NCI-H1417 (cell line): ENCODE results near the gene CELA1.

Experiments
- DNase-seq, 3 experiments: peaks; one replicate each; lab custom pipeline; 2025; lab: John Stamatoyannopoulos, UW

The CELA1 gene

DNA sequence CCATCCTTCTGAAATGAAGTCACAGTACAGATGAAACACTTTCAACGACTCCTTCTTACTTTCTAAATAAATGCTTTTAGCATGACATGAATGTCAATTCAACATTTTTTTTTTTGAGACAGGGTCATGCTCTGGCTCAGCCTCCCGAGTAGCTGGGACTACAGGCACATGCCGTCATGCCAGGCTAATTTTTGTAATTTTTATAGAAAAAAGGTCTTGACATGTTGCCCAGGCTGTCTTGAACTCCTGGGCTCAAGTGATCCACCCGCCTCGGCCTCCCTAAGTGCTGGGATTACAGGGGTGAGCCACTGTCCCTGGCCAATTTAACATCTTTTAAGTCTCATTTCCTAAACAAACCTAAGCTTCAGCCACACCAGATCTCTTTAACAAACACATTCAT lies 28.4 kb upstream of the CELA1 start:
- no peak for DNase-seq

DNA sequence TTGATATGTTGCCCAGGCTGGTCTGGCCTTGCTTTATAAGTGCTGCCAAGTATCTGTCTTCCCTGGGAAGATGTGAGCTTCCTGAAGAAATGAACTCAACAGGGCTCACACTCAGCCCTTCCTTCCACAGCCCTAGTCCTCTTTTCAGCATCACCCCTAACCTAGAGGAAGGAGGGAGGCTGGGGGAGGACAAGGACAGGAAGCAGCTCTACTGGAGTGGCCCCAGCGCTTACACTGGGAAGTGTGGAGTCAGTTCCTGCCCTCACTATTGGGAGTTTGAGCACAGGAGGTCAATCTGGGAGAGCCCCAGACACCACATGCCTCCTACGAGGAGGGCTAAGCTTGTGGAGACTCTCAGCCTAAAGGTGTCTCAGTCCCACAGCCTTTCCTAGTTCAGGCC lies 27.9 kb upstream of the CELA1 start:
- no peak for DNase-seq

DNA sequence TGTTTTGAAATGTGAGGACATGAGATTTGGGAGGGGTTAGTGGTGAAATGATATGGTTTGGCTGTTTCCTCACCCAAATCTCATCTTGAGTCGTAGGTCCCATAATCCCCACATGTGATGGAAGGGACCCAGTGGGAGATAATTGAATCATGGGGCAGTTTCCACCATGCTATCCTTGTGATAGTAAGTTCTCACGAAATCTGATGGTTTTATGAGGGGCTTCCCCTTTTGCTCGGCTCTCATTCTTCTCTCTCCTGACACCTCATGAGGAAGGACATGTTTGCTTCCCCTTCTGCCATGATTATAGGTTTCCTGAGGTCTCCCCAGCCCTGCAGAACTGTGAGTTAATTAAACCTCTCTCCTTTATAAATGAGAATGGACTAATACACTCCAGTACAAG lies 26.7 kb upstream of the CELA1 start:
- DNase-seq: no peak

DNA sequence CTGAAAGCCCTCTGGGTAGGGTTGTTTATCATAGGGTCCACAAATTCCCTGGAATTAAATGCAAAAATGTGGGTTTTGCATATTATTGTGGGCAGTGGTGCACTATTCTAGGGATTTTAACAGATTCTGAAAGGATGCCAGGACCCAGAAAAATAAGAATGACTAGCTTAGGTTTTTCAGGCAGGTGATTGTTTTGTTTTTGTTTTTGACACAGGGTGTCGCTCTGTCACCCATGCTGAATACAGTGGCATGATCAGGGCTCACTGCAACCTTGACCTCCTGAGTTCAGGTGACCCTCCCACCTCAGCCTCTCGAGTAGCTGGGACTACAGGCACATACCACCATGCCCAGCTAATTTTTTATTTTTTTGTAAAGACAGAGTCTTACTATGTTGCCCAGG lies 25.5 kb upstream of the CELA1 start:
- no peak for DNase-seq

DNA sequence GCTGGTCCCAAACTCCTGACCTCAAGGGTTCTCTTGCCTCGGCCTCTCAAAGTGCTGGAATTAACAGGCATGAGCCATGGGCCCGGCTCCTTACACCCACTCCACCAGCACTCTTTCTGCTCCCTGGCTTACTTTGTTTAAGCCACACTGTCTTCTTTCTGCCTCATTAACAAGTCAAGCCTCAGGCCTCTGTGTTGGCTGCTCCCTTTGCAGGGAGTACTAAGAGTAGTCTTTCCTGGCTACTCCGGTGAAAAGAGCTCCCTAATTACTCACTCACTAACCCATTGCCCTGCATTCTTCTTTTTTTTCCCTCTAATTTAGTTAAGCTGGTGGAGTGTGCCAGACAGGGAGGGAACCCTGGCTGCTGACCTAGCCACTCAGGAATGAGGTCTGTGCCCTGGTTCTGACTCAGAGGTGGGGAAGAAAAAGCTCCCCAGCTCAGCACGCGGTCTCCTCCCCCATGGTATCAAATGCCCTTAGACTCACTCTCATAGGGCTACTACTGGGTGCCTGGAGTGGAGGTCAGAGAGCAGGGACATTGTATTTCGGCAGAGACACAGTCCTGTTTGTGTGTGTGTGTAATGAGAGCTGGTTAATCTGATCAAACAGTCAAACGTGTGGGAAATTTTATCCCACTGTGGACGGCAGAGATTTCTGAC lies 24.9 kb upstream of the CELA1 start:
- DNase-seq: peak; percentile 30 to 92 (median 65)

DNA sequence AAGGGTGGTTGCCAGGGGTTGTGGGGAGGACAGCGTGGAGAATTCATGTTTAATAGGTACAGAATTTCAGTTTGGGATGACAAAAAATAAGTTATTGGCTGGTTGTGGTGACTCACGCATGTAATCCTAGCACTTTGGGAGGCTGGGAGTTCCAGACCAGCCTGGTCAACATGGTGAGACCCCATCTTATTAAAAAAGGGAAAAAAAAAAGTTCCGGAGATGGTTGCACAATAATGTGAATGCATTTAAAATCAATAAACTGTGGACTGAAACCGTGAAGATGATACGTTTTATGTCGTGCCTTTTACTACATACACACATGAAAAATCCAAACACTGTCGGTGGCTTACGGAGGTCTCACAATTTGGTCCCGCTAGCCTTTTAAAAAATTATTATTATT lies 24.2 kb upstream of the CELA1 start:
- DNase-seq: no peak

DNA sequence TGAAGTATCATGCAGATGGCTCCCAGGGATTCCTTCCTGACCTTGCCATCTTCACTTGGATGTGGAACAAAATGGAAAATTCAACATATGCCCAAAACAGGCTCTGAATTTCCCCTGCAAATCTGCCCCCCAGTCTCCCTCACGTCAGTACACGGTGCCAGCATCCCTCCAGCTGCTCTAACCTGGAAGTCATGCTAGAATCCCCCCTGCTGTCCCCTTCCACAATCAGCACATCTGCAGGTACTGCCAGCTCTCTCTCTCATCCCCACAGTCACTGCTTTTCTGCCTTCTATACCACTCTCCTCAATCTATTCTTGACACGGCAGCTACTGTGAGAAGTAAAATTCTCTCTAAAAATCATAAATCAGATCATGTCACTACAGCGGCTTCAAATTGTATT lies 23.1 kb upstream of the CELA1 start:
- DNase-seq: no peak

DNA sequence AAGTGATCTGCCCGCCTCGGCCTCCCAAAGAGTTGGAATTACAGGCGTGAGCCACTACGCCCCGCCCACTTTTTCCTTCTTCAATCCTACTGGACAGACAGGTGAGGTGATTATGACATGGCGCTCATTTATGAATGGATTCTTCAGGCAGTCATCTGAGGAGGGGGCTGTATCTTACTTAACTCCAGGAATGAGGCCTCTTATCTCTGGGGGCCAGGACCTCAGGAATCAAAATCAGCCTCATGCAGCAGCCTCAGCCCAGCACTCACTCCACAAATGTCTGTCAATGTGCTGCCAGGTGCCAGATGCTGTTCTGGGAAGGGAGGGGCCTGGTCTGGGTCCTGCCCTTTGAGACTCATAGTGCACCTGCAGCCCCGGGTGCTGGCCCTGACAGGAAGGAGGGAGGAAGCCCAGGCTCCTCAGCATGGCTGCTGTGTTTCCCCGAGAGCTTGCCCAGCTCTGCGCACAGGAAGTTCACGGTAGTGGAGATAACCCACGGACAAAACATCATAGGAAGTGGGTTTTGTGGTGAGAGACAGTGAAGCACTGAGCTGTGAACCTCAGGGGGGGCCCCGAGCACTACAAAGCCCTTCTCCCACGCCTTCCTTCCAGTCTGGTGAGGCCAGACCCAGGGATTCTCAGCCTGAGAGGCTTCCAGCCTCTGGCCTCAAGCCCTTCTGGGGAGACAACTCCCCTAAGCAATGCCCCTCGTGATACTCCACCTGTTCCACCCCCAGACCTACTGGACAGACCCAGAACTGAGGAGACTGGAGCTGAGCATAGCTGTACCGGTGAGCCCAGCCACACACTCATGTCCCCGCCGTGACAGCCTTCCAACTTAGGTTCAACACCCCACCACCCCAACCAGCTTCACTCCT lies 22.4 kb upstream of the CELA1 start:
- DNase-seq: peak; percentile 56 to 77 (median 66)

DNA sequence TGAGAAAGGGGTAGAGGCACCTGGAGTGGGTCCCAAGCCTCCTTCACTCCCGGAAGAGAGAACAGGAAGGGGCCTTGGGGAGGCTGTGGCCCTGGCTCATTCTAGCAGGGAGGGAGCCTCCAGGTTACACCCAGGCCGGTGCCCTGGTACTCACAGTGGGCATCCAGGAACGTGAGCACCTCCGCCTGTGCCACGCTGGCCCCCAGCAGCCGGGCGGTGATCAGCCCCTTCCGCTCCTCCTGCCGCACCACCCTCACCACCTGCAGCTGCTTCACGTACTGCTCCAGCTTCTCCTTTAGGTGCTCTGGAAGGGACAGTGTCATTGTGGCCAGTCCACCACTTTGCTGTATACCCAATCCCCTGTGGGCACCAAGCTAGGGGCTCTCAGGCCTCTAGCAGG lies 18.8 kb upstream of the CELA1 start:
- no peak for DNase-seq

DNA sequence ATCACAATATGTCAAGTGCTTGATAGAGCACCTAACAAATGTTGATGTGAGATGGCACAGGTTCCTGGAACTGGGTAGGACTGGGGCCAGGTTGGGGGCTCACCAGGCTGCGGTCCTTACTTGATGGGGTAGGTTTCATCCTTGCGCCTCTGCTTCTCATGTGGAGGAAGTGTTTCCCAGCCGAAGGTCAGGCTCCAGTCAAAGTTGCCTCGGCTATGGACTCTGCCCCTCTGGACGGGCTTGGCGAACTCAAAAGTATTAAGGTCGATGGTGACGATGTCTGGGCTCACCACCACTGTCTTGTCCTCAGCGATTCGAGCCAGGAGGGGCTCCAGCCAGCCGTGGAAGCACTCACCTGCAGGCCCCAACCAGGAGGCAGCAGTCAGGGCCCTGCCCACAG lies 17.5 kb upstream of the CELA1 start:
- no peak for DNase-seq

DNA sequence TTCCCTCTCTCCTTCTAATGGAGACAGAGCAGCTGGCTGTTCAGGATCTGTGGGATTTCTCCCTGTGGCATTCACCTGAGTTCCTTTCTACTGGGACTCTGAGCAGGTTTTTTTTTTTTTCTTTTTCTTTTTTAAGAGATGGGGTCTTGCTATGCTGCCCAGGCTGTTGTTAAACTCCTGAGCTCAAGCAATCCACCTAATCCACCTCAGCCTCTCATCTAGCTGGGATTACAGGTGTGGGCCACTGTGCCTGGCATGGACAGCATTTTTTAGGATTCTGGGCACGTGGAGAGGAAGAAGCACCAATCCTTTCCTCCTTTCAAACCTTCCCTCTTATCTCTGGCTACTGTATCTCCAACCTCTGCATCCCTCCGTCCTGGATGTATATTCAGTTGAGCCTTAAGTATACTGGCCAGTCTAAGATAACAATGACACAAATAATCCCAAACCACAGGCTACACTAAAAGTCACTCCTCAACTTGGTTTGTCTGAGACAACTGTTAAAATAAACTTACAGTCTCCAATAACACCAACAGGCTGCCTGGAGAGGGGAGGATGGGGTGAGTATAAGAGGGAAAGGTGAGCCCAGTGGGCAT lies 16.4 kb upstream of the CELA1 start:
- DNase-seq: no peak

DNA sequence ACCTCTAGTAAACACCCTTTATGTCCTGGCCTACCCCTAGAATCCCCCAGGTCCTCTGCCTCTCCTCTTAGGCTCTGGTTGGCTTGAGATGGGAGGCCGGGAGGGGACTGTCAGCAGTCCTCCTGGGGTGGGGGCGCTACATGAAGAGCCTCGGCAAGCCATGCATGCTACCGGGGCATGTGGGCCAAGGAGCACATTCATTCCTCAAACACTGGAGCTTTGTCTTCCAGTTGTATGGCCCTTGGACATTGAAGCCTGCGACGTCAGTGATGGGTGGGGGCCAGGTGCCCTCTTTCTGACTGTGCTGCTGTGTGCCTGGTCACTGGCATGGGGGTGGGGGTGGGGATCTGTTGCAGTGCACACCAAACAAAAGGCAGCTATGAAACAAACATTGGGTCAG lies 15.8 kb upstream of the CELA1 start:
- no peak for DNase-seq

DNA sequence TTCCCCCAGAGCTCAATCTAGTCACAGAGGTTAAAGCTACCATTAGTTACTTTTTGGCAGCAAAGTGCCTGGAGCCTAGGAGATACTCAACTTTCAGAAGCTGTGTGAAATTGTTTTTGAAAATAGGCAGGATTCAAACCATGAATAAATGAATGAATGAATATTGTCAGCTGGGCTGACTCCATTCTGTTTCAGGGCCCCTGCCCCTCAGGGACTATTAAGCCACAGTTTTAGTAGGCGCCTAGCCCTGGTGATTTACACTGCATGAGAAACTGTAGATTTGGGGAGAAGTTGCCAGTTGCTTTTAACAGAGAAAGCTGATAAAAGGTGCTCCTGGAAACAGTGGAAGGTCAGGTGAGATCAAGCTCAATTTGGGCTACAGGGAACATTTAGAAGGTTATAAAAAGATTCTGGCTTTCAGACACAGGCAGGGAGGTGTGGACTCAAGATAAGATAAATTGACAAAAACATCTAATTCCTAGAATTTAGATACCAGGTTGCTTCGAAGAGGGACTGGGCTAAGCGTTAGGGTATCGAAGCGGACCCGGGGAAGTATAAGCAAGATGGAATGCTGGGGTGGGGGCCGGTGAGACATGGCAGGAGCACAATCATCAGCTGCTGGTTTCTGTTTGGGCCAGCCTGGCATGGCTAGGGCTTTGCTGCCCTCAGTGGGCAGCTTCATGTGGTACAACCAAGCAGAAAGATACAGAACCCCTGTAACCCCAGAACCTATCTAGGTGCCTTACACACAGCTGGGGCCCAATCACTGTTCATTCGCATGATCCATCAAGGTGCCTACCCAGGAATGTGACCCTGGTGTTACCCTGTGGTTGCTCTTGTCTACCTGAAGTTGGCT lies 14.9 kb upstream of the CELA1 start:
- DNase-seq: peak in 1 of 3 experiments; percentile 8

DNA sequence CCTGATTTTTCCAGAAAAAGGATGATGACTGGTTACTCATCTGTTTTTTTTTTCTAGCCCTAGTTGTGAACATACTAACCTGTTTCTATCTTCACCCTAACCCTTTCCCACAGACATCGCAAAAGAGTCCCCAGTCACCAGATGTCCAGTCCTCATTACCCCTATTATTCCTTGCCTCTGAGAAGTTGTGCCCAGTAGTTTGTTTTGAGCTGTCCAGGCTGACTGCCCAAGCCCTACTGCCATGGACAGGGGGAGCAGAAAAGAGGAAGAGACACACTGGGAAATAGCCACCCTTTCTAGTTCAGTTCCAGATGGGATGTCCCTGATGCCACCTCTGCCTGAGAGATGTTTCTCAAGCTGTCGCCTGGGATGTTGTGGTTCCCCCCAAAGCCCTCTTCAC lies 13.8 kb upstream of the CELA1 start:
- no peak for DNase-seq

DNA sequence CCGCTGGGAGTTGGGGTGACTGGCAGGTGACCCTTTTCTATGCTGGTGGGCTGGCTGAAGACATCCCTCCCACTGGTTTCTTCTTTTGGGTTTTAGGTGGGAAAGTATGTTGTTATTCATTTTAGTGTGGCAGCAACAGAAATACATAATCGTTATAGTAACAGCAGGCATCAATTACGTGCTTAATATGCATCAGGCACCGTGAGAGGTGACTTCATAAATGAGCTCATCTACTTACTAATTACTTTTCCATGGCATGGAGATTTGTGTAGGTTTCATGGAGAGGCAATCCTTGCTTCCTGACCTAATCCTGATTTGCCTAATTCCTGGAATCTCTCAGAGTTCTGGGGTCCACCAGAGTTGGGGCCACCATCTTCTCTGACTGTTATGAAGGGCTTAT lies 13.4 kb upstream of the CELA1 start:
- DNase-seq: no peak

DNA sequence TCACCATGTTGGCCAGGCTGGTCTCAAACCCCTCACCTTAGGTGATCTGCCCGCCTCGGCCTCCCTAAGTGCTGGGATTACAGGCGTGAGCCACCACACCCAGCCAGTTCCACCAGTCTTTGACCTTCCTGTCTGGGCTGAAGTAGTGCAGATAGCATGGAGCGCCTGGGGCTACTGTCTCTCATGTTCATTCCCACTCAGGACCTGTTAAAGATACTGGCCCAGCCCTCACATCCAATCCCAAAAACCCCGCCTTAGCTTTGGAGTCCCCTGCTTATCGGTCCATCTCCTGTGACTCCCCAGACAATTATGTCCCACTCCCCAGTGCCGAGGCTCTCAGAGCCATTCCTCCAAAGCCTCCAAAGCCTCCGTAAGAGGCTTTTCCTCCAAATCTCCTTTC lies 12.0 kb upstream of the CELA1 start:
- no peak for DNase-seq

DNA sequence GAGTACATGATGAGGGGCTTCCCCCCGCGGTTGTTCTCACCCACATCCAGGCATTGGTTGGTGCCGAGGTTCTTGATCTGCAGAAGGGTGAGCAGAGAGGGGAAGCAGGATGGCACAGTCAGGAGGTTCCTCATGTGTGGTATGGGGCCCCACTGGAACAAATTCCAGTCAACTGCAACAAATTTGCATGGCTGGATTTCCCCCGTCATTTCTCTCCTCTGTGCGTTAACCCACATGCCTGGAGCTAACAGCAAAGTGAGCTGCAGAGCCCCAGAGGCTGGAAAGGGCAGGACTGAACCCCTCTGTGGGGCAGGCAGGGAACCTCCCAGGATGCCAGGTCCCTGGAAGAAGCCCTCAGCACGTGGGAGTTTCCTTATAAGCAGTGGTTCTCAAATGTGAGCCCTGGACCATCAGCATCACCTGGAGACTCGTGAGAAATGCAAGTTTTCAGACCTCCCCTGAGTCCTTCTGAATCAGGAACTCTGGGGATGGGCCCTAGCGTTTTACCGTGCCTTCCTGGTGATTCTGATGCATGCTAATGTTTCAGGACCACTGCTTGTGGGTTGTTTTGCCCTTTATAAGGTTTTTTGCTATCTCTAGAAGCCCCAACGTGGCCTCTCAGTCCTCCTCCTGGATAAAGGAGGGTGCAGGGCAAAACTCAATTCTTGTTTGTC lies 11.0 kb upstream of the CELA1 start:
- no peak for DNase-seq

DNA sequence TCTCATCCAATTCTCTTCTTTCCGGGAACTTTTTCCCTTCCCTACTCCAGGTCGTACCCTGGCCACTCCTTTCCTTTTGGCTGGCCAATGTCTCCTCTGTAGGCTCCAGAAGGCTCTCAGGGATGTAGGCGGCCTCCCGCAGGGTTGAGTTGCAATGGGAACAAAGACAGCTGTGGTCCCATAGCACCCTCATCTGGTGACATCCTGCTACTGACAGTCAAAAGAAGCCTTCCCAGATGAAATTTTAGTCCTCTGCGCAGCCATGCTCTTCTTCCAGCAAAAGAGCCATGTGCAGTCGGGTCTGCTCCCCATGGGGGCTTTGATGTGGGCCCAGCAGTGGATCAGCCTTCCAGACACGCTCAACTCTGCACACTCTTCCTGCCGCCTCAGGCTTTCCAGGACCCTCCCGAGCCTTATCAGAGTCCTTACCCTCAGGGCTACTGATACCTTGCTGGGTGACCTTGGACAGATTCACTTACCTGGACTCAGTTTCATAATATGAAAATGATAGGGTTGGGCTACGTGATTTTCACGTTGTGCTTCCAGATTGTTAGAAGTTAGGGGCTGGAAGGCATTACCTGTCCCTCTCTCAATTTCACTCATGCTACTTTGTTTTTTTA lies 5.5 kb upstream of the CELA1 start:
- DNase-seq: peak; percentile 37 to 77 (median 50)

DNA sequence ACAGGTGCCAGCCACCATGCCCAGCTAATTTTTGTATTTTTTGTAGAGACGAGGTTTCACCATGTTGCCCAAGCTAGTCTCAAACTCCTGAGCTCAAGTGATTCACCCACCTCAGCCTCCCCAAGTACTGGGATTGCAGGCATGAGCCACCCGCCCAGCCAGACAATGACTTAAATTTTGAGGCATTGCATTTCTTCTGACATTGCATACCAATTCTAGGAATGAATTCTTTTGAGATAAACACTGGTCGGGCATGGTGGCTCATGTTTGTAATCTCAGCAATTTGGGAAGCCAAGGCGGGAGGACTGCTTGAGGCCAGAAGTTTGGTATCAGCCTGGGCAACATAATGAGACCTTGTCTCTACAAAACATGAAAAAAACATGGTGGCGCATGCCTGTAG lies 2.5 kb upstream of the CELA1 start:
- no peak for DNase-seq

DNA sequence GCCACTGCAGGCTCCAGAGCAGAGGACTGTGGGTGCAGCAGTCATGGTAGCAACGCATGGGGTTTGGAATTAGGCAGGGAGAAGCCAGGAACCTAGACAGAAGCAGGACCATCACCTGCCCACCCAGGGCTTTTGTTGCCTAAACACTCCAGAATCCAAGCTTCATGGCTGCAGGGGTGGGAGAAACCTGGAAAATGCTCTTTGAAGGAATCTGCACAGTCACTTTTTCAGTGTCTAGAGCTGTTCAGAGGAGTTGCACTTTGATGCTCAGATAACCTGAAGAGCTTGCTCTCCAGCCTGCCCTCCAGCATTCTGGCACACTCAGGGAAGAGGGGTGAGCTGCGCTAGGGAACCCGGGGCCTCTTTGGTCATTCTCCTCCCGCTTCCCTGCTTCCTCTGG lies 1.6 kb upstream of the CELA1 start:
- no peak for DNase-seq

DNA sequence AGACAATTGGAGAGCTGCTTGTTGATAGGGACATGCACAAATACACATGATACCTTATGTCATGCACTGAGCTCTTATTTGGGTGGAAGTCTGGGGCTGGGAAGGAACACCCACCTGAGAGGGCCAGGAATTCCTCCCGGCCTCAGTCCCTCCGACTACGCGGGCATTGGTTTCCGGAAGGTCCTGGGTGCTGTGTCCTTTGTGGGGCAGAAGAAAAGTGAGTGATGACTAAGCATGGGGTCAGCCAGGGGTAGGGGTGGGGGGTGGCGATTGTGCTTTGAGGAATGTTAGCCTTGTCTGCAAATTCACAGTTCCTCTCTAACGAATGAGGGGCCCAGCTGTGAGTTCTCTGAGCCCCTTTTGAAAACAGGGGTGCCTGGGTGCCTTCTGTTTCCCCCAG lies 798 bp downstream of the CELA1 start:
- no peak for DNase-seq
